ENCODE data around the gene FOCAD. TPM values are rescaled to one million over a fixed set of nuclear protein-coding genes. Genes with fewer than 3 reads are reported as not detected.

Gene FOCAD, protein sequence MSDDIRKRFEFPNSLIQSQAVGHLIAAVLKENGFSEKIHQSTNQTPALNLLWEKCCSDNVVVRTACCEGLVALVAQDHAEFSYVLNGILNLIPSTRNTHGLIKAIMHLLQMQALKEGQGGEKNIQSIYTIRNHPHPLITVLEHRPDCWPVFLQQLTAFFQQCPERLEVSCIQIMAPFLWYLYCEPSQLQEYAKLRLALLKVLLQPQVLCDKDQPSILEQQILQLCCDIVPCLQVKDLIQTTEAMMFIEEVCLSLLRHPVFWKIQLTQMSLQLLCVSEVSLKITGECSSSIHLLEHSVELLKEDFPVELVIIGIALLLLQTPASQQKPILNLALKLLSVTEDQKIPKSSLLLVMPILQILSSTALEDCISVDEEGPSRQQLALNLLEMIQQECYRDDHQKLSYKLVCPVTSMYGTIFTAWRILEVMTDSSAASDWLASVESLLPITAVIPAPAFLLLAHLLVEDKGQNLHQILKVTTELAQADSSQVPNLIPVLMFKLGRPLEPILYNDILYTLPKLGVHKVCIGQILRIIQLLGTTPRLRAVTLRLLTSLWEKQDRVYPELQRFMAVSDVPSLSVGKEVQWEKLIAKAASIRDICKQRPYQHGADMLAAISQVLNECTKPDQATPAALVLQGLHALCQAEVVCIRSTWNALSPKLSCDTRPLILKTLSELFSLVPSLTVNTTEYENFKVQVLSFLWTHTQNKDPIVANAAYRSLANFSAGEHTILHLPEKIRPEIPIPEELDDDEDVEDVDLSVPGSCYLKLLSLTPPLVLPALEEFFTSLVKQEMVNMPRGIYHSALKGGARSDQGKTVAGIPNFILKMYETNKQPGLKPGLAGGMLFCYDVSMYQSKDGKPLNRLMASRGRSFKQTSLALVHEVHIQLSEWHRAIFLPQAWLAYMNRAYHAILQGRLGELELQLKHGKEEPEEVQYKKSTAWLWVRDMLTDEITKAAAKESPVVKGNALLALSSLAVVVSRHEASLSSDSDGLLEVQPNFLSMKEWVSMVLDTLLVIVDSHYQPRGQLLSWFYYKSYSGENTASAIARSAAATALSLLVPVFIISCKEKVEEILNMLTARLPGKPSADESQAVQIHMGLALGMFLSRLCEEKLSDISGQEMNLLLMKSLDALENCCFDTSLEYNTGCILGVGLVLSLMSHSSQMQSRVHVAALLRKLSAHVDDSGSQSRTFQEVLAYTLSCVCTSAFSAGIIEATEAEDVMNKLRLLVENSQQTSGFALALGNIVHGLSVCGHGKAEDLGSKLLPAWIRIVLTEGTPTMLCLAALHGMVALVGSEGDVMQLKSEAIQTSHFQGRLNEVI (N-terminal part only)
- total RNA-seq: 10 to 100 TPM; 17.6 to 27.2 (median 20.1) TPM

DNA sequence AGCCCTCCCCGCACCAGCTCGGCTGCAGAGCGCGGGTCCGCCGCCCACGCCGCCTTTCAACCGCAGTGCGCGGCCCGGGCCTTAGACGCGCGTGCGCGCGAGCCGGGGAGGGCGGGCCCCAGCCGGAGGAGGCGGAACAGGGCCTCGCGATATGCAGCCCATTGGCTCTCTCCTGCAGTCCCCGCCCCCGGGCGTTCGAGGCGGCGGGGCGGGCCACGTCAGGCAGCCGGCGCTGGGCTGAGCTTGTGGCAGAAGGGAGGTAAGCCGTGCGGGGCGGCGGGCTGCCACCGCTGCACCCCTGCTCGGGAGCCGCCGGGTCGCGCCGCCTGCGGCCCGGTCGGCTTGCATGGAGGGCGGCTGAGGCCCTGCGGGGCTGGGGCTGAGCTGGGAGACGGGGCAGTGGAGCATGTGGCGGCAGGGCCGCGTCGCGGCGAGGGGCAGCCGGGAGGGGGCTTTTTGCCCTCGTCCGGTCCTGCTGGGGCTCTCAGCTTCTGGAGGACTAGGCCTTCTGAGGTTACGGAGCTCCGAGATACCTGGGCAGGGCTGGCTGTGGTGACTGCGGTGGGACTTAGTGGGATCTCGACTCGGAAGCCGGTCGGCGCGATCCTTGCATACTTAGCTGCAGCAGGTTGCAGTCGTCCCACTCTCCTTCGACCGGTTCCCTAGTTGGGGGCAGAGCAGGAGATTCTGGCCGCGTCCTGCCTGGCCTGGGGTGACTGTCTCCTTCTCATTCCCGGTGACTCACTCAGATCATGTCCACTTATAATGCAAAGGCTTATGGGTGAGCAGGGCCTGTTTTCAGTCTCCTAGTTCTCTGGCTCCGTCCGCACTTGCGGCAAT, at the start of gene FOCAD:
Gene FOCAD (plus strand): TSS at position 225 of the 840 bp plus-strand sequence. CDS start 31,095 bp downstream, outside the sequence.
- peak within 1 kb of the TSS; percentile 92 to 97 (median 96) for H3K27ac ChIP-seq (replicated peaks in 1 of 4)
- intact Hi-C loops (cut with DNase I): loop anchor here (2.0 to 10.0 kb wide), 3 partner anchors 61 to 327 kb away; partner anchors contain the start of gene MLLT3
- TF ChIP-seq, protein P1, sequence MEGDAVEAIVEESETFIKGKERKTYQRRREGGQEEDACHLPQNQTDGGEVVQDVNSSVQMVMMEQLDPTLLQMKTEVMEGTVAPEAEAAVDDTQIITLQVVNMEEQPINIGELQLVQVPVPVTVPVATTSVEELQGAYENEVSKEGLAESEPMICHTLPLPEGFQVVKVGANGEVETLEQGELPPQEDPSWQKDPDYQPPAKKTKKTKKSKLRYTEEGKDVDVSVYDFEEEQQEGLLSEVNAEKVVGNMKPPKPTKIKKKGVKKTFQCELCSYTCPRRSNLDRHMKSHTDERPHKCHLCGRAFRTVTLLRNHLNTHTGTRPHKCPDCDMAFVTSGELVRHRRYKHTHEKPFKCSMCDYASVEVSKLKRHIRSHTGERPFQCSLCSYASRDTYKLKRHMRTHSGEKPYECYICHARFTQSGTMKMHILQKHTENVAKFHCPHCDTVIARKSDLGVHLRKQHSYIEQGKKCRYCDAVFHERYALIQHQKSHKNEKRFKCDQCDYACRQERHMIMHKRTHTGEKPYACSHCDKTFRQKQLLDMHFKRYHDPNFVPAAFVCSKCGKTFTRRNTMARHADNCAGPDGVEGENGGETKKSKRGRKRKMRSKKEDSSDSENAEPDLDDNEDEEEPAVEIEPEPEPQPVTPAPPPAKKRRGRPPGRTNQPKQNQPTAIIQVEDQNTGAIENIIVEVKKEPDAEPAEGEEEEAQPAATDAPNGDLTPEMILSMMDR (IDR thresholded peaks at IDR 0.05): peak in 1 of 3 experiments; percentile 8
- TF ChIP-seq POLR2AphosphoS5 (IDR thresholded peaks at IDR 0.05): peak; percentile 91 to 94
- no peak for TF ChIP-seq EP300 (IDR thresholded peaks at IDR 0.05)
- peak; percentile 88 for TF ChIP-seq POLR2A (IDR thresholded peaks at IDR 0.05; ENCODE audit: low read depth)
- WGBS: 0% methylated on average over 5 of the region's 78 CpGs
- H3K27me3 ChIP-seq: no peaks in the 10 kb centered on the region
- no peaks in the 10 kb centered on the region for H3K9me3 ChIP-seq
- H3K36me3 ChIP-seq: no peaks in the 10 kb centered on the region
- peak; percentile 98 for DNase-seq (ENCODE audit: extremely low spot score)
- H3K4me3 ChIP-seq: peak within 1 kb of the TSS; percentile 77 to 94 (median 92)
- peaks cover 14 to 36% (median 28%) of the 10 kb centered on the region in 4 donors for H3K4me1 ChIP-seq

DNA sequence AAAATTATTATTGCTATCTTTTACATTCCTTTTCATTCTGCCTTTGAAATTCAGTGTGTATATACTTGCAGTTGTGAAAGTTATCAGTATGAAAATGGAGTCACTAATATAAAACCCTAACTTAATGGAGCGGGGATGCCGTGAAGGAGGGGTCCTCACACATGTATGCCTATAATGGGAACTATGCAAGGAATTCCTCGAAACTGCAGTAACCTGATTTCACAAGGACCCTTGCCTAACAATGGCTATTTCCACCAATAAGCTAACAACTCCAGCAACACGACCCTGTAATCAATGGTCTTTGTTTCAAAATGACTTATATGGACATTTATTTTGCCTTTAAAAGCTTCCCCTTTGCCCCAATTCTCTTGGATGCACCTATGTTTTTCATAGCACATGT, 49.2 kb upstream of the FOCAD start:
- Histone ChIP-seq H3K27me3 (no peaks in the 10 kb centered on the region), H3K4me1 (no peaks in the 10 kb centered on the region), H3K4me3 (no peak overlapping the region), H3K27ac (replicated peaks in 1 of 4) (no peak overlapping the region), H3K9me3 (no peaks in the 10 kb centered on the region), H3K36me3 (no peaks in the 10 kb centered on the region)
- no peak for TF ChIP-seq EP300 (IDR thresholded peaks at IDR 0.05)
- TF ChIP-seq POLR2A (IDR thresholded peaks at IDR 0.05; ENCODE audit: low read depth): no peak
- TF ChIP-seq, protein P1 (IDR thresholded peaks at IDR 0.05): no peak
- no peak for TF ChIP-seq POLR2AphosphoS5 (IDR thresholded peaks at IDR 0.05)
- 88% methylated on average over 4 of the region's 4 CpGs for WGBS
- intact Hi-C loops (cut with DNase I): no loop called here
- DNase-seq (ENCODE audit: extremely low spot score): no peak

DNA sequence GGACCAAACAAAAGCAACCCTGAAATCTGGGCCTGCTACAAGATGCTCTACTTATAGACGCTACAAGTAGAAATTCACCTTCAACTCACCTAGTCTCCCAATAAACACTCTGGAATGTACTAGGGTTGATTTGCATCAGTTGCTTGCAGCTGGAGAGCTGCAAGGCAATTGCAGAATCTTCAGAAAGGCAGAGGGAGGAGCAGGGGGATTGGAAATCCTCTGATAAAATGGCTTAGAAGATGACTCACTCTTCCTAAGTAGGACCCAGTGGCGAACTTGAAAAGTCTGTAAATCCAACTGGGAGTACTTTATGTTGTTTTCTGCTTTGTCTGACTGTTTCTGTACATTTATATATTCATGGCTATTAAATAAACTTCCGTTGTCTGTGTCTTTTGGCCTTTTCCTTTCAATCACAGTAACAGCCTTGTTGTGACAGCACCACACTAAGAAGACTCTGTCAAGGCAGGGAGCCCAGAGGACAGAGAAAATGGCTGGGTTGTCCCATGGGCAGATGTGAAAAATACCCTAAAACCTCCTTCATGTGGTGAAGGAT, 47.1 kb upstream of the FOCAD start:
- H3K27me3 ChIP-seq: no peaks in the 10 kb centered on the region
- DNase-seq (ENCODE audit: extremely low spot score): no peak
- no peak overlapping the region for H3K27ac ChIP-seq (replicated peaks in 1 of 4)
- H3K4me3 ChIP-seq: no peak overlapping the region
- intact Hi-C loops (cut with DNase I): no loop called here
- TF ChIP-seq, protein P1 (IDR thresholded peaks at IDR 0.05): no peak
- TF ChIP-seq EP300 (IDR thresholded peaks at IDR 0.05) (no peak), POLR2AphosphoS5 (IDR thresholded peaks at IDR 0.05) (no peak), POLR2A (IDR thresholded peaks at IDR 0.05; ENCODE audit: low read depth) (no peak)
- H3K36me3 ChIP-seq: no peaks in the 10 kb centered on the region
- 81% methylated on average over 3 of the region's 3 CpGs for WGBS
- peaks cover 0 to 5% (median 0%) of the 10 kb centered on the region in 4 donors for H3K4me1 ChIP-seq
- no peaks in the 10 kb centered on the region for H3K9me3 ChIP-seq

Data from esophagus muscularis mucosa (tissue), 4 donors.